HepG2 (cell line): ENCODE results near the gene SDHAF1. TPM values are rescaled to one million over a fixed set of nuclear protein-coding genes. Genes with fewer than 3 reads are reported as not detected.

Source experiments
- ATAC-seq: fragments of 200-7000 bp; cut with Tn5 transposase; 3 replicates; pipeline ENCODE4 v1.9.1; 2020; ENCODE audit warnings: mild to moderate bottlenecking, moderate library complexity
- BruUV-seq: library from RNA; stranded (reverse); fragments of 400-500 nt; replicated peaks from 2 replicates; lab custom pipeline; 2021; lab: Mats Ljungman, UMichigan
- CTCF ChIA-PET: fragments of 300-600 bp; formaldehyde crosslinking; extraction: SDS; loops from one replicate; lab custom pipeline; 2021; ENCODE audit warnings: low total read pairs, inconsistent platforms, low intra/inter-chr PET ratio; lab: Yijun Ruan, JAX
- POLR2A ChIA-PET: fragments of 350-600 bp; sonication (Branson Sonifier 250); formaldehyde crosslinking; loops from one replicate; lab custom pipeline; 2020; ENCODE audit warnings: antibody characterized with exemption, inconsistent platforms; lab: Yijun Ruan, JAX
- DNase-seq: peaks from one replicate; pipeline ENCODE4 v3.0.0-alpha.2; 2015; ENCODE audit warnings: low spot score
- FAIRE-seq: peaks from 3 replicates; lab custom pipeline; 2011; peaks lifted over from hg19 to GRCh38; lab: Jason Lieb, UNC
- H2AFZ ChIP-seq: one replicate; pipeline ENCODE4 v1.6.1; 2011; ENCODE audit warnings: low read length, inconsistent platforms
- H3K27ac ChIP-seq: fragments of 300-600 bp; 3 replicates; pipeline ENCODE4 v1.8.0; 2011; ENCODE audit warnings: mixed run types, mild to moderate bottlenecking, mixed read lengths, low read length, inconsistent platforms; ENCODE audit not compliant: insufficient read depth; ENCODE audit errors: extremely low read length
- H3K27me3 ChIP-seq, 2 experiments: fragments of 200-600 bp in 1 of 2; 2 replicates in 1 of 2; 3 replicates in 1 of 2; pipeline versions ENCODE4 v1.6.0 to v1.8.0; 2011; ENCODE audit warnings: low read length in 2 of 2, mild to moderate bottlenecking in 2 of 2, moderate library complexity in 2 of 2, inconsistent platforms in 1 of 2; ENCODE audit not compliant: insufficient read depth in 2 of 2, control insufficient read depth in 1 of 2
- H3K36me3 ChIP-seq, 2 experiments: fragments of 200-600 bp in 1 of 2; replicated peaks in 1 of 2; 2 replicates in 1 of 2; 3 replicates in 1 of 2; pipeline versions ENCODE4 v1.5.1 to v1.8.0; 2011; ENCODE audit warnings: low read length in 2 of 2, inconsistent platforms in 1 of 2; ENCODE audit not compliant: insufficient read depth in 2 of 2, control insufficient read depth in 1 of 2
- H3K4me1 ChIP-seq: 2 replicates; pipeline ENCODE4 v1.5.1; 2012; ENCODE audit warnings: low read length, inconsistent platforms; ENCODE audit not compliant: insufficient read depth
- H3K4me2 ChIP-seq: 2 replicates; pipeline ENCODE4 v1.6.0; 2011; ENCODE audit warnings: low read depth, low read length, inconsistent platforms
- H3K4me3 ChIP-seq, 3 experiments: fragments of 200-600 bp in 1 of 3; sonication (generic), shearing (Covaris generic) in 1 of 3; replicated peaks in 1 of 3; 2 replicates each; pipeline ENCODE4 v1.5.1; 2011 to 2016; ENCODE audit warnings: low read length in 3 of 3, inconsistent platforms in 2 of 3, low read depth in 2 of 3, mild to moderate bottlenecking in 2 of 3, control low read depth in 1 of 3, mixed read lengths in 1 of 3; ENCODE audit not compliant: insufficient read depth in 1 of 3
- H3K79me2 ChIP-seq: one replicate; pipeline ENCODE4 v1.6.1; 2011; ENCODE audit warnings: low read length, inconsistent platforms; ENCODE audit not compliant: insufficient read depth
- H3K9ac ChIP-seq: 2 replicates; pipeline ENCODE4 v1.6.0; 2011; ENCODE audit warnings: mild to moderate bottlenecking, low read depth, low read length, inconsistent platforms; ENCODE audit not compliant: insufficient read depth
- H3K9me3 ChIP-seq: 2 replicates; pipeline ENCODE4 v1.5.1; 2012; ENCODE audit warnings: mild to moderate bottlenecking, low read length
- H4K20me1 ChIP-seq: 2 replicates; pipeline ENCODE4 v1.6.0; 2011; ENCODE audit warnings: inconsistent platforms, mild to moderate bottlenecking, low read length, moderate library complexity; ENCODE audit not compliant: insufficient read depth
- ATF7 ChIP-seq, 2 experiments: fragments of 450-650 bp in 1 of 2; sonication (generic) in 1 of 2; formaldehyde crosslinking in 1 of 2; IDR thresholded peaks; 2 replicates each; pipeline versions ENCODE4 v1.4.0 to v1.6.1; 2016 to 2020; ENCODE audit warnings: antibody characterized with exemption in 1 of 2, mild to moderate bottlenecking in 1 of 2, missing genetic modification reagents in 1 of 2
- BCL6 ChIP-seq: IDR thresholded peaks from 2 replicates; pipeline ENCODE4 v1.6.1; 2016; ENCODE audit warnings: missing genetic modification reagents, missing compliant biosample characterization
- DR1 ChIP-seq: sonication (generic); formaldehyde crosslinking; IDR thresholded peaks from 2 replicates; pipeline ENCODE4 v1.8.0; 2021; ENCODE audit warnings: mild to moderate bottlenecking, missing genetic modification reagents, inconsistent platforms
- HOXA5 ChIP-seq: sonication (generic); formaldehyde crosslinking; IDR thresholded peaks from 2 replicates; pipeline ENCODE4 v1.4.0; 2020; ENCODE audit warnings: missing genetic modification reagents
- ISX ChIP-seq: sonication (generic); formaldehyde crosslinking; conservative IDR thresholded peaks from 2 replicates; pipeline ENCODE4 v1.5.0; 2020; ENCODE audit warnings: missing genetic modification reagents
- JUND ChIP-seq: sonication (generic); formaldehyde crosslinking; IDR thresholded peaks from 2 replicates; pipeline ENCODE4 v1.8.0; 2022; ENCODE audit warnings: mild to moderate bottlenecking, missing genetic modification reagents
- MLXIP ChIP-seq: sonication (generic); formaldehyde crosslinking; IDR thresholded peaks from 2 replicates; pipeline ENCODE4 v1.9.0; 2021; ENCODE audit warnings: missing genetic modification reagents, borderline replicate concordance
- NFRKB ChIP-seq: fragments of 450-650 bp; IDR thresholded peaks from 2 replicates; pipeline ENCODE4 v1.6.1; 2017
- NFYC ChIP-seq: IDR thresholded peaks from 2 replicates; pipeline ENCODE4 v1.6.1; 2016; ENCODE audit warnings: missing genetic modification reagents, missing compliant biosample characterization
- PHF20 ChIP-seq: sonication (generic); formaldehyde crosslinking; IDR thresholded peaks from 2 replicates; pipeline ENCODE4 v1.5.0; 2020; ENCODE audit warnings: mild to moderate bottlenecking, missing genetic modification reagents
- WIZ ChIP-seq: sonication (generic); formaldehyde crosslinking; IDR thresholded peaks from 2 replicates; pipeline ENCODE4 v1.5.1; 2020; ENCODE audit warnings: mild to moderate bottlenecking, missing genetic modification reagents
- ZFP90 ChIP-seq: sonication (generic); formaldehyde crosslinking; IDR thresholded peaks from 2 replicates; pipeline ENCODE4 v1.8.0; 2022; ENCODE audit warnings: missing genetic modification reagents, mild to moderate bottlenecking, inconsistent platforms, borderline replicate concordance
- ZFP91 ChIP-seq: sonication (generic); formaldehyde crosslinking; IDR thresholded peaks from 2 replicates; pipeline ENCODE4 v1.9.0; 2022; ENCODE audit warnings: missing genetic modification reagents, mild to moderate bottlenecking, borderline replicate concordance
- ZNF329 ChIP-seq: sonication (generic); formaldehyde crosslinking; IDR thresholded peaks from 2 replicates; pipeline ENCODE4 v1.9.0; 2021; ENCODE audit warnings: low read depth, mild to moderate bottlenecking, missing genetic modification reagents
- ZNF367 ChIP-seq: sonication (generic); formaldehyde crosslinking; IDR thresholded peaks from 2 replicates; pipeline ENCODE4 v1.4.0; 2020; ENCODE audit warnings: missing genetic modification reagents, borderline replicate concordance
- ZNF382 ChIP-seq: sonication (generic); formaldehyde crosslinking; IDR thresholded peaks from 2 replicates; pipeline ENCODE4 v1.5.0; 2020; ENCODE audit warnings: missing genetic modification reagents, mild to moderate bottlenecking, borderline replicate concordance
- ZNF557 ChIP-seq: sonication (generic); formaldehyde crosslinking; IDR thresholded peaks from 2 replicates; pipeline ENCODE4 v1.4.0; 2020; ENCODE audit warnings: missing genetic modification reagents
- ZNF724P ChIP-seq: sonication (generic); formaldehyde crosslinking; IDR thresholded peaks from 2 replicates; pipeline ENCODE4 v1.8.0; 2022; ENCODE audit warnings: missing genetic modification reagents, borderline replicate concordance
- ZNF841 ChIP-seq: sonication (generic); formaldehyde crosslinking; IDR thresholded peaks from 2 replicates; pipeline ENCODE4 v1.8.1; 2023; ENCODE audit warnings: missing genetic modification reagents, borderline replicate concordance
- ZSCAN30 ChIP-seq: sonication (generic); formaldehyde crosslinking; IDR thresholded peaks from 2 replicates; pipeline ENCODE4 v1.5.0; 2020; ENCODE audit warnings: mild to moderate bottlenecking, missing genetic modification reagents
- WGBS: methylation state at CpG from one replicate; pipeline ENCODE4 v1.1.6; 2017; ENCODE audit warnings: low lambda C conversion rate; 5-methylcytosine and 5-hydroxymethylcytosine counted together
- in situ Hi-C: cut with HindIII; loops from 2 replicates; pipeline ENCODE4 v1.10.0; 2017; ENCODE audit warnings: low pct_unique_long_range_greater_than_20kb; ENCODE audit not compliant: extremely low pct_ligation_motif_present
- intact Hi-C: fragments of 100-400 bp; cut with micrococcal nuclease; formaldehyde crosslinking; loops from one replicate; pipeline ENCODE4 v1.10.0; 2022; ENCODE audit not compliant: unreplicated experiment
- polyA plus RNA-seq, 8 experiments: library from polyadenylated mRNA; depleted of rRNA in 3 of 8; stranded (reverse) in 7 of 8; unstranded in 1 of 8; fragments of >200 nt; fragmentation: Illumina TruSeq in 4 of 8; extraction: Trizol in 4 of 8; gene quantifications; 2 replicates each; pipeline versions ENCODE4 v1.2.1 to v1.2.3, GENCODE V29; 2011 to 2016; ENCODE audit warnings: low read depth in 4 of 8, missing spikeins in 1 of 8, mixed read lengths in 1 of 8; ENCODE audit not compliant: insufficient read depth in 1 of 8
- total RNA-seq, 5 experiments: library from RNA; depleted of rRNA; stranded (reverse); fragments of >200 nt; fragmentation: Illumina TruSeq; extraction: Trizol; gene quantifications; 2 replicates each; pipeline ENCODE4 v1.2.3, GENCODE V29; 2016; ENCODE audit warnings: low read depth in 1 of 5

The SDHAF1 gene
- total and polyA plus RNA-seq, 2 of the 13 experiments (the other 11 are each of a cell fraction or from before 2014, with no cell fraction given), result 17.8 to 22.8 TPM

GRCh38 chr19:36040495-36040894 is 45.5 kb downstream of the SDHAF1 start:
- Histone ChIP-seq H3K27ac (no peak overlapping the region), H3K4me1 (peaks cover 35% of the 10 kb centered on the region), H4K20me1 (no peaks in the 10 kb centered on the region), H3K4me3 (no peak overlapping the region), H3K4me2 (no peak overlapping the region), H3K36me3 (0 out of 5 replicates have a peak, but pooled peaks cover 0 to 1% of the 10 kb centered on the region in 2 experiments), H2AFZ (no peak overlapping the region), H3K9me3 (no peaks in the 10 kb centered on the region), H3K79me2 (no peaks in the 10 kb centered on the region), H3K27me3 (no peaks in the 10 kb centered on the region), H3K9ac (no peak overlapping the region)
- intact Hi-C loops (no loop called here), in situ Hi-C loops (no loop called here)
- FAIRE-seq (no peak), DNase-seq (no peak), ATAC-seq (no peak)
- ChIA-PET POLR2A (interaction anchor here (0.5 to 1.5 kb wide), 2 partner anchors 13 to 87 kb away, joined by 3 read pairs; no protein-coding TSS in a partner anchor), CTCF (no interaction called here)
- BruUV-seq, result no TSS peak
- no peak for TF ChIP-seq ZFP91 (CRISPR knock-in tag)
- TF ChIP-seq ZNF724P, result no peak
- no peak for TF ChIP-seq ZFP90
- no peak for TF ChIP-seq DR1 (CRISPR knock-in tag)
- no peak for TF ChIP-seq ZNF841 (CRISPR knock-in tag)
- no peak for TF ChIP-seq ZSCAN30 (CRISPR knock-in tag)
- TF ChIP-seq BCL6 (CRISPR knock-in tag), result no peak
- no peak for TF ChIP-seq HOXA5 (CRISPR knock-in tag)
- no peak for TF ChIP-seq PHF20
- TF ChIP-seq ZNF329 (CRISPR knock-in tag), result no peak
- TF ChIP-seq ZNF382, result no peak
- TF ChIP-seq ISX (CRISPR knock-in tag), result no peak
- no peak for TF ChIP-seq WIZ
- no peak for TF ChIP-seq ZNF367 (CRISPR knock-in tag)
- TF ChIP-seq ATF7 (IDR thresholded peaks at IDR 0.05), result no peak
- no peak for TF ChIP-seq ATF7 (CRISPR knock-in tag; IDR thresholded peaks at IDR 0.05)
- no peak for TF ChIP-seq JUND (CRISPR knock-in tag)
- TF ChIP-seq NFYC (CRISPR knock-in tag), result no peak
- no peak for TF ChIP-seq MLXIP (CRISPR knock-in tag)
- TF ChIP-seq ZNF557, result no peak
- no peak for TF ChIP-seq NFRKB
- WGBS, result 98% methylated on average over 6 of the region's 6 CpGs
